ENCODE data around the gene CHAT. TPM values are rescaled to one million over a fixed set of nuclear protein-coding genes. Genes with fewer than 3 reads are reported as not detected.

Gene CHAT
- total and polyA plus RNA-seq, 2 donors (not counting 3 experiments of a cell fraction or from before 2014, with no cell fraction given), result not detected

GRCh38 chr10:49609283-49610113 lies 4.3 kb upstream of the CHAT start:
- CTCF ChIA-PET, result interaction anchor here (0.9 to 2.1 kb wide), 2 partner anchors 9 to 17 kb away, joined by 3 to 8 read pairs; no protein-coding TSS in a partner anchor
- H3K9me1 ChIP-seq (replicated peaks; ENCODE audit: control insufficient read depth, extremely low read depth, insufficient read depth, low read length), result no peaks in the 10 kb centered on the region

More at GRCh38 chr10:49609283-49610113, 4.3 kb upstream of the CHAT start:
- Histone ChIP-seq H4K20me1 (replicated peaks; ENCODE audit: control insufficient read depth, extremely low read depth, insufficient read depth, low read length) (no peaks in the 10 kb centered on the region), H3K9ac (replicated peaks; ENCODE audit: extremely low read depth, insufficient read depth, low read length) (no peak overlapping the region), H3K36me3 (ENCODE audit: control insufficient read depth in 2 of 2, extremely low read depth in 1 of 2, insufficient read depth in 2 of 2, low read length in 2 of 2) (no peaks in the 10 kb centered on the region), H3K4me1 (ENCODE audit: control insufficient read depth, extremely low read depth, insufficient read depth, low read length) (no peaks in the 10 kb centered on the region), H3K79me2 (ENCODE audit: control insufficient read depth, insufficient read depth, low read length) (no peaks in the 10 kb centered on the region), H3K4me3 (replicated peaks in 1 of 3; ENCODE audit: insufficient read depth in 1 of 3, low read depth in 1 of 3, low read length in 3 of 3) (no peak overlapping the region), H3K9me3 (replicated peaks; ENCODE audit: control insufficient read depth, insufficient read depth, low read length) (no peaks in the 10 kb centered on the region), H3K27me3 (ENCODE audit: control insufficient read depth in 2 of 2, insufficient read depth in 2 of 2, low read length in 2 of 2) (peaks cover 62 to 69% of the 10 kb centered on the region in 2 experiments), H2AFZ (ENCODE audit: low read depth, low read length) (no peak overlapping the region), H3K4me2 (ENCODE audit: insufficient read depth, low read length) (no peak overlapping the region), H3K27ac (ENCODE audit: insufficient read depth, low read depth, low read length) (no peak overlapping the region)
- BruUV-seq (replicated peaks), result no TSS peak
- DNase-seq (ENCODE audit: low read depth, low spot score) (no peak), FAIRE-seq (no peak)
- intact Hi-C loops (cut with micrococcal nuclease) (no loop called here), dilution Hi-C loops (cut with MboI; ENCODE audit: extremely low pct_ligation_motif_present, low sequenced_read_pairs) (no loop called here)
- TF ChIP-seq GATA2 (IDR thresholded peaks at IDR 0.05; ENCODE audit: insufficient read depth, insufficient read length, low read depth, low read length) (no peak), MYC (IDR thresholded peaks at IDR 0.05; ENCODE audit: low read depth, low read length) (no peak), FOS (IDR thresholded peaks at IDR 0.05; ENCODE audit: borderline replicate concordance, insufficient read depth, low read length) (no peak), EZH2 (IDR thresholded peaks at IDR 0.05; ENCODE audit: borderline replicate concordance, low read depth, low read length, severe bottlenecking) (peak; percentile 80), POLR2AphosphoS5 (IDR thresholded peaks at IDR 0.05; ENCODE audit: insufficient read depth, low read depth, low read length) (no peak)
- TF ChIP-seq, protein P1, sequence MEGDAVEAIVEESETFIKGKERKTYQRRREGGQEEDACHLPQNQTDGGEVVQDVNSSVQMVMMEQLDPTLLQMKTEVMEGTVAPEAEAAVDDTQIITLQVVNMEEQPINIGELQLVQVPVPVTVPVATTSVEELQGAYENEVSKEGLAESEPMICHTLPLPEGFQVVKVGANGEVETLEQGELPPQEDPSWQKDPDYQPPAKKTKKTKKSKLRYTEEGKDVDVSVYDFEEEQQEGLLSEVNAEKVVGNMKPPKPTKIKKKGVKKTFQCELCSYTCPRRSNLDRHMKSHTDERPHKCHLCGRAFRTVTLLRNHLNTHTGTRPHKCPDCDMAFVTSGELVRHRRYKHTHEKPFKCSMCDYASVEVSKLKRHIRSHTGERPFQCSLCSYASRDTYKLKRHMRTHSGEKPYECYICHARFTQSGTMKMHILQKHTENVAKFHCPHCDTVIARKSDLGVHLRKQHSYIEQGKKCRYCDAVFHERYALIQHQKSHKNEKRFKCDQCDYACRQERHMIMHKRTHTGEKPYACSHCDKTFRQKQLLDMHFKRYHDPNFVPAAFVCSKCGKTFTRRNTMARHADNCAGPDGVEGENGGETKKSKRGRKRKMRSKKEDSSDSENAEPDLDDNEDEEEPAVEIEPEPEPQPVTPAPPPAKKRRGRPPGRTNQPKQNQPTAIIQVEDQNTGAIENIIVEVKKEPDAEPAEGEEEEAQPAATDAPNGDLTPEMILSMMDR (IDR thresholded peaks at IDR 0.05; ENCODE audit: extremely low read depth in 1 of 2, insufficient read depth in 1 of 2, low read depth in 1 of 2, low read length in 2 of 2), result no peak
- POLR2A ChIA-PET, result no interaction called here
